GM19351 (cell line): ENCODE results near the gene CALHM2.
A peak's percentile ranks its signal among the peaks of the same experiment; 100 is the strongest.
"Not testable (repeated sequence)": the region's sequence is repeated elsewhere in the genome, so short reads cannot be mapped to it uniquely, and the experiment has no call there.

Experiments used
- ATAC-seq: cut with Tn5 transposase; IDR thresholded peaks from one replicate; pipeline ENCODE4 v1.9.1; 2021; ENCODE audit warnings: mild to moderate bottlenecking, moderate library complexity; ENCODE audit not compliant: unreplicated experiment

Gene CALHM2, protein sequence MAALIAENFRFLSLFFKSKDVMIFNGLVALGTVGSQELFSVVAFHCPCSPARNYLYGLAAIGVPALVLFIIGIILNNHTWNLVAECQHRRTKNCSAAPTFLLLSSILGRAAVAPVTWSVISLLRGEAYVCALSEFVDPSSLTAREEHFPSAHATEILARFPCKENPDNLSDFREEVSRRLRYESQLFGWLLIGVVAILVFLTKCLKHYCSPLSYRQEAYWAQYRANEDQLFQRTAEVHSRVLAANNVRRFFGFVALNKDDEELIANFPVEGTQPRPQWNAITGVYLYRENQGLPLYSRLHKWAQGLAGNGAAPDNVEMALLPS

DNA sequence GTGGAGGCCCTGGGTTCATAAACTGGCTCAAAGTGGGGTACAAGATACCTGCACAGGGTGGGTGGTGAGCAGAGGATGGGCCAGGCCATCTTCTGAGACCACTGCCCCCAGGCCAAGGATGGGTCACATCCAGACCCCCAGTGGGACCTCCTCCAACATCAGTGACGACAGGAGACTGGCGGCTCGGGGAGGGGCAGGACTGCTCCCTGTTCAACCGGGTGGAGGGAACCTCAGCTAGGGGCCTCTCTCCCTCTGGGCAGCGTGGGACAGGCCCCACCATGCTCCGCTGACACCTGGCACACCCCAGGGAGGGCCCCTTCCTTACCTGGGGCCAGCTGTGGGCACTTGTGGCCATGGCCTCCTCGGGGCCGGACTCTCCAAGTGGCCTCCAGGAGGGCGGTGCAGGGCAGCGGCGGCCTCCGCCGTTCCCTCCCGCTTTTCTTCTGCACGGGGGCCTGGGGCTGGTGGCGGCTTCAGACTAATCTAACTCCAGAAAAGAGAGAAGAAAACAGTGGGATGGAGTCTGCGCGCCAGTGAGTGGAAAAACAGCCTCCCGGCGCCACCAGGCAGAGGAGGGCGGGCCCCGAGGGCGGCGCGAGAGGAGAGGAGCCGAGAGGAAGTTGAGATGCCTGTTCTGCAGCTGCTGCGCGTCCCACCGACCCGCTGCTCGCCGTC lies at the start of gene CALHM2:
Gene CALHM2, minus strand, starts transcription at position 540 of the 675 bp plus-strand sequence. CDS start 2,429 bp downstream, outside the sequence.
- peak; percentile 78 for ATAC-seq

DNA sequence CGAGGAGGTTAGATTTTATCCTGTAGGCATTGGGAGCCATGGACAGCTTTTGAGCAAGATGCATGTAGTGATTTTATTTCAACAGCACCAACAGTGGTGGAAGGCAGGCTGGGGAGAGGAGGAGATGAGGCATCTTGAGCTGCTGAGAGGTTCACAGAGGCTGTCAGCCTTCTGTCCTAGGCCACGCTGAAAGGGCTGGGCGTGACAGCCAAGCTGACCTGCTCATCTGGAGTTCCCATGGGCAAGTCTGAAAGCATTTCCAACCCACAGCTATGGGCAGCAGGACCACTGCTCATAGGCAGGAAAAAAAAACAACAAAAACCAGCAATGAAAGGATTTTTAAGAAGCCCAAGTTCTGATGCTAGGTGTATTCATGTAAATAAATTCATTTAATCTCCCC lies 49.0 kb upstream of the CALHM2 start:
- ATAC-seq = no peak

DNA sequence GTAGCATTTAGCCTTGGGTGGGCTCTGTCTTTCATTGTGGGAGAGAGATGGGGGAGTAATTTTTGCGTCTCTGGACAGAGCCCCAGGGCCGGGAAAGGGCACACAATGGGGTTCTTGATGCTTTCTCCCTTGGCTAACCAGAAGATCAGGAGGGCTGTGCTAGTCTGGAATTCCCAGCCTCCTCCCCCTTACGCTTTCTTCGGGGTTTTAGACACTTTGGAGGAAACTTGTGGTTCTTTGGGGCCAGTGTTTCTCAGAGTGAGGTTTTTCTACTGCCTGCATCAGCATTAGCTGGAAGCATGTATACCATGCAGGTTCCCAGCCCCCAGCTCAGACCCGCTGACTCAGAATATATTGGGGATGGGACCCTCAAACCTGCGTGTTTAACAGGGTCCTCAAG lies 48.3 kb upstream of the CALHM2 start:
- ATAC-seq = no peak

DNA sequence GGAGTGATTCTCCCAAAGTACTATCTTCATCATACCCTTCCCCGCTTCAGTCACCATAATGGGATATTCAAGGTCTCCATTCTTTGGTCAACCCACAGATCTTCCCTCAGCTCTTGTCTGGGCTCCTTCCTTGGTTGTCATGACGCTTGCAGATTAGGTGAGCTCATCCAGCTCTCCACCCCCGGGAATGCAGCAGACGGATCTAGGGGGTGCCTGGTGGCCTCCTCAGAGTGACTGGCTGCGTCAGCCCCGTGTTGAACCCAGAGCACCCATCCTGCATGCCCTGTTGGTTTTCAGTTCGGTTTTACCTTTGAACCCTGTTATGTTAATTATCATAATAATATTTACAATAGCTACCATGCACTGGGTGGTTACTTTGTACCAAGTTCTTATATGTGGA lies 47.7 kb upstream of the CALHM2 start:
- no peak for ATAC-seq

DNA sequence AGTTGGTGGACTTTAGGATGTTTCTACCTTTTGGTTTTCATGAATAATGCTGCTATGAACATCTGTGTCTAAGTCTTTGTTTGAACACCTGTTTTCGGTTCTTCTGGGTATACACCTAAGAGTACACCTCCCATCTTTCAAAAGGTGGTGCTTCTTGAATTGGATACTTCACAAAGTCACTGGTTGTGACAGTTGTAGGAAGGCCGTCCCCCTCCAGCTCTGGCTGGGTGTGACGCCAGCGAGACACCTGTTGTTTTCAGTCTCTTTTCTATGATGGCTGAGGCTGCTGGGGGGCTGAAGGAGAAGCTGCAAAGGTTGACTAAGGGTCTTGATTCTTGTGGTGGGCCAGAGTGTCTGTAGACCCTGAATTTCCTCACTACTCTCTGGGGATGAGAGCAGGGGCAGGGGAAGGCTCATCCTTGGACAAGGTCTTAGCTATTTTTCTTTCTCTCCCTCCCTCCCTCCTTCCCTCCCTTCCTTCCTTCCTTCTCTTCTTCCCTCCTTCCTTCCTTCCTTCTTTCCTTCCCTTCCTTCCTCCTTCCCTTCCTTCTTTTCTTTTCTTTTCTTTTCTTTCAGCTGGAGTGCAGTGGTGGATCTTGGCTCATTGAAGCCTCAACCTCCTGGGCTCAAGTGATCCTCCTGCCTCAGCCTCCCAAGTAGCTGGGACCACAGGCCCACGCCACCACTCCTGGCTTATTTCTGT lies 46.9 kb upstream of the CALHM2 start:
- no peak for ATAC-seq

DNA sequence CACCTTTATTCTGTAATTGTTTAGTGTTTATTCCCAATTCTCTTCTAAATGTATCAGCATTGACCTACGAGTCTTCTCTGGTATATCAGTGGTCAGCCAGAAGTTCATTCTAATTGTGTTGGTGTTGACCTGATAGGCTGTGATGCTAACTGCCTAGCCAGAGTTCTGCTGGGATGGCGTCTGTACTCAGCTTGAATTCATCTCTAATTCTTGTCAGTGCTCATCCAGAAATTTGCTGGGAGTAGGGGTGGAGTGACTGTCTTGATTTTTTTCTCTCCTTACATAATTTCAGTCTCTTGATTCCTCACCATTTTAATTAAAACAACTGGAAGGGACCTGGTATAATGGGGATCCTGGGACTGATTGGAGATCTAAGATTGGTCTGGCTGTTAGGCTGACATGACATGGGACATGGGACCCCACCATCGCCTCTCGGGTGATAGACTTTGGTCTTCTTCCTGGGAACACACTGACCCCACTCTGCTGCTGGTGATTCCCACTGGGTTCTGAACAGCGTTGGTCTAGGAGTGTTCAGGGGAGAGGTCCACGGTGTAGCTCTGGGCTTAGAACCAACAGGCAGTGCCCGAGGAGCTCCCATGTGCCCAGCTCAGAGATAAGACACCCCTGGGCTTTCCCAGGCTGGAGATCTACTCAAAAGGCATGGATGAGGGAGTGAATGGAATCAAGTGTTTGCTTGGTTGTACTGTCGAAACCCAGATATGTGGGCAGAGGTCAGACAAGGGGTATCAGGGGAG lies 45.2 kb upstream of the CALHM2 start:
- ATAC-seq = no peak

DNA sequence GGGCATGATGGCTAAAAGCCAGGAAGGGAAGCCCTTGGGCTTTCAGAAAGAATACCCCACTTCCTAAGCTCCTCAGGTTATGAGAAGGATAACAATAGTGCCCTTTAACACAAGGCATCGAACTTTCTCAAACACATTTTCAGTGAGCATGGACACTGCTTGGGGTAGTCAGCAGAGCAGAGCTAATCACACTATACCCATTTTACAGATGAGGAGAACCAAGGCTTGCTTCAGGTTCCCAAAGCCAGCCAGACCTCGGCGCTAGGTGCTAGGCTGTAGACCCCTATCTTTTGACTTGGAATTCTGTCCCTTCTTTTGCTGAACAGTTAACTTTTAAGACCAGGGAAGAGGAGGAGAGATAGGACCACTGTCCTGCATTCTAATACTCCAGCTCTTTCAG lies 43.2 kb upstream of the CALHM2 start:
- ATAC-seq = no peak

DNA sequence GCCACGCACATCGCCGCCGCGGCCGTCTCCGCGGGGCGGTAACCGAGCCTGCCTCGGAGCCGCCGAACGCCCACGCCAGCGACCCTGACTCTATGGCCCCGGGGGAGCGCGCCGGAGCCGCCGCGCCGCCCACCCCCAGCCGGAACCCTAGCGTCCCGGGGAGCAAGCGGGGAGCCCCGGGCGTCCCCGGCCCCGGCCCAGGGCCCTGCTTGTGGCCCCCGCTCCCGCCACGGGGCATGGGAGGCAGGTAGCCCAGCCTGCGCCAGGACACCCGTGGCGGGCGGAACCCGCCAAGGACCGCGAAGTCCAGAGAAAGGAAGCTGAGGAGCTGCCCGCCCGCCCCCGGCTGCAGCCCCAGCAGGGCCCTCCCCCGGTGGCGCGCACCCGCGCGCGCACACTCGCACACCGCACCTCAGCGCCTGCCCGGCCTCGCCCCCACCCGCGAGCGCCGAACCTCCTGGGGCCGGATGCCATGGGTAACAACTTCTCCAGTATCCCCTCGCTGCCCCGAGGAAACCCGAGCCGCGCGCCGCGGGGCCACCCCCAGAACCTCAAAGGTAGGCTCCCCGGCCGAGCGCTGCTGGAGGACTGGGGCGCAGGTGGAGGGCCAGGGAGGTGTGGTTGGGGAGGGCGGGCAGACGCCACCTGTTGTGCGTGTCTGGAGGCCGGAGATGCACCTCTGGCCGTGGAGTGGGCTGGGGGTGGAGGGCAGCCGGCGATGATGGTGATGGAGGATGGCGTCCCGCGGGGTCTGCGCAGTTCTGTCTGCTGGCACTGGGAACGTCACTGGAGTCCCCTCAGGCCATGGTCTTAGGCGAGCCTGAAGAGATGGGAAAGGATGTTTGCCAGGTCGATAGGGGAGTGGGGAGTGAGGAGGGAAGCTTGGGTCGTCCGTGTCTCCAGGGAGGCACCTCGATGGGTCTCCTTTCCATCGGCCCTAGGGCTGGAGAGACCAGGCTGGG lies 42.0 kb upstream of the CALHM2 start:
- no peak for ATAC-seq

DNA sequence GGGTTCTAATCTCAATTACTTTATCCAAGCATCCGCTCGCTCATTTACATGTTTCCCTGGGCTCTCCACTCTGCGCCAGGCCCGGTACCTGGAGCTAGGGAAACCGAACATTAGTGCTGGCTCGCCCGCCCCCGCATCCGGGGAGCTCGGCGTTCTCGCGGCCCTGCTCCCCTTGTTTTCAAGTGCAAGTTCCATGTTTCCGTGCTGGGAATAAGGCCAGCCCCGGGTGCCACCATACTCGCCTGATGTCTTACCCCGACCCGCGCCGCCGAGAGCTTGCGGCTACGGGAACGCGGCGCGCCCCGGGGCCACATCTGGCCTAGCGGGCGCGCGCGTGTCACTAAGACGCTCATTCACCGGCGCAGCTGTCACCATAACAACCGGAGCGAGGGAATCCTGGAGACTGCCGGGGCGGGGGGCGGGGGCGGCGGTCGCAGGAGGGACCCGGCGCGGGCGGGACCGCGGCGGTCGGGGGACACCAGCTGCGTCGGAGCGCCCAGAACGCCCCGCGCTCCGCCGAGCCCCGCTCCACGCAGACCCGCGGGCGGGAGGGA lies 41.3 kb upstream of the CALHM2 start, which contains the start of gene NEURL1:
Gene NEURL1, plus strand, starts transcription at position 344 of the 554 bp plus-strand sequence. CDS start 683 bp downstream, outside the sequence.
- no peak for ATAC-seq

DNA sequence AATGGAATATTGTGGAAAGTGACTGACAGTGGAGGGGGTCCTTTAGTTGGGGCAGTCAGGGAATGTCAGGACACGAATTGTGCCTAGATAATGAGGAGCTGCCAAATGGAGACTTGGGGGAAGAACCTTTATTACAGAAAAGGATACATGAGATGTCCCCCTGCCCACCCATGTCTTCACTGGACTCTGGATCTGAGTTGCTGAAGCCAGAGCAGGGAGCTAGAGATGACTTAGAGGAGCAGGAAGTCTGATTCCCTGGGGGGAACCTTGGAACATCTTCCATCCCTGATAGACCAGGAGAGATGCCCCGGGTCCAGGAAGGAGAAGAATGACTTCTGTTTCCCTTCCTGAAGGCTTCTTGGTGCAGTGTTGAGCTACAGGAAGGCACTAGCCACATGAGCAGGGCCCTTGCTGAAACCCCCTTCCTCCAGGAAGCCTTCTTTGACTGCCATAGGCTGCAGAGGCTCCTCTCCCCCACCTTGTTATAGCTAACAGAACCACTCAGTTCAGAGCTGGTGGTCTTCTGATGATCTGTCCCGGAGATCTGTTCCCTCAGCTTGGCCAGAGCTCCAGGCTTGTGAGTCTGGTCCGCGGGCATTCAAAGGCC lies 40.6 kb upstream of the CALHM2 start:
- no peak for ATAC-seq

DNA sequence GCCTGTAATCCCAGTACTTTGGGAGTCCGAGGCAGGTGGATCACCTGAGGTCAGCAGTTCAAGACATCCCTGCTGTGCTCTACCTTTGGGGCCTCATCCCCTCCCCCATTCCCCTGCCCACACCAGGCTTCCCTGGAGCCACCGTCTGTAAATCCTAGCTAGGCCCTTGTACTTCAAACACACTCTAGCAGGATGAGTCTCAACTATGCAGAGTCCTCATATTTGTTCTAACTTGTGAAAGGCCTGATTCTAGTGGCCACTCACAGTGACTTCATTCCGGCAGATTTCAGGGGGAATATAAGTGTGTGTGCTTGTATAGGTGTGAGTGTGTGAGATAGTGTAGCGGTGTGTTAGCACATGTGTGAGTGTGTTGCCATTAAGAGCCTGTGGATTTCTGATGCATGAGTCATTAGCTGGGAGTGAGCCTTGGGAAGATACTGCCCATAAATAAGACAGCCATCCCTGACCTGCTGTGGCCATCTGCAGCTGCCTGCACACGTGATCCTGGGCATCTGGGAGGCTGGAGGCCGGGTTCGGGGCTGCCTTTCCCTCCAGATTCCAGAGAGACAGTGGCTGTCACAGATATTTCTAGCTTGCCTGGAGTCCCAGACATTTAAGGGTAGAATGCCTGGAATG lies 39.7 kb upstream of the CALHM2 start:
- ATAC-seq = no peak

DNA sequence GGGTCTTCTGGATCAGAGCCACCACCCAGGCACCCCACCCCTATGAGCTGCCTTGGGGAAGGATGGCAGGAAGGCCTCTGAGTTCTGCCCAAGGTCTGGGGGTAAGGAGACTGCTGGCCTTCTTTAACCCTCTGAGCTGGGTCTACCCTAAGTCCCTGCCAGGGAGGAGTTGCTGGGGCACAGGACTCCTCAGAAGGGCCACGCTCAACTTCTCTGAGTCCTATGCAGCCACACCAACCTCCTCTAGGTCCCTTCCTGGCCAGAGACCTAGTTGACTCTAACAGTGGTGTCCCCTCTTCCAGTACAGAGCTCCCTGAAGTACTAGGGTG lies 38.8 kb upstream of the CALHM2 start:
- peak; percentile 29 for ATAC-seq

DNA sequence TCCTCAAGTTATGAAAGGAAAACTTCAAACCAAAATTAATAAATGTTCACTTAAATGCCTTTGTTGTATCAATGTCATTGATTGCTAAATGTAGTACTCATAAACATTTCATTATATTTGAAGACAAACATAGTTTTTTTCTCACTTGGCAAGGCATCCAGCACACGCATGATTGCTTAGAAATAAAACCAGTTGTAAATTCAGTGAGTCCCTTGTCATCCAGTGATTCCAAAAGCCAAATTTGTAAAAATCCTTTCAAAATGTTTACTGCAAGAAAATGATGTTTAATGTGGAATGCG lies 35.2 kb upstream of the CALHM2 start:
- ATAC-seq = no peak

DNA sequence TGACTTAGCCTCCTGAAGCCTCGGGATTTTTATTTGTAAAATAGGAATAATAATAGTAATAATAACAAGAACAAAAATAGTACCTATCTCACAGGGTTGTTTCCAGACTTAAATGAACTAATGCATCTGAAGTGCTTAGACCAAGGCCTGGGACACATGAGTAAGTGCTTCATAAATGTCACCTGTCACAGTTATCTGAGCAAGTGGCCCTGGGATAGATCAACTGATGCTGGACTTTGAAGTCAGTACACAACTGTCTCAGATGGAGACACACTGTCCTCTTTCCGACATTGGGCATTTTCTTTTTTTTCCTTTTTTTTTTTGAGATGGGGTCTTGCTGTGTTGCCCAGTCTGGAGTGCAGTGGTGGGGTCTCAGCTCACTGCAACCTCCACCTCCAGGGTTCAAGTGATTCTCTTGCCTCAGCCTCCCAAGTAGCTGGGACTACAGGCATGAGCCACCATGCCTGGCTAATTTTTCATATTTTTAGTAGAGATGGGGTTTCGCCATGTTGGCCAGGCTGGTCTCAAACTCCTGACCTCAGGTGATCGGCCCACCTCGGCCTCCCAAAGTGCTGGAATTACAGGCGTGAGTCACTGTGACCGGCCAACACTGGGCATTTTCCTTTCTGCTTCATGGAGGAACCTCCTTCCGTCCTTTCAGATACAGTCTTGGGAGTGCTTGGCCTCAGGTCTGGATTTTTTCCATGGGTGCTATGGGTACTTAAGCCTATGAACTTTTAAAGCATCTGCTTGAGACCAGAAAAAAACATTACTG lies 34.7 kb upstream of the CALHM2 start:
- ATAC-seq = not testable (repeated sequence)

DNA sequence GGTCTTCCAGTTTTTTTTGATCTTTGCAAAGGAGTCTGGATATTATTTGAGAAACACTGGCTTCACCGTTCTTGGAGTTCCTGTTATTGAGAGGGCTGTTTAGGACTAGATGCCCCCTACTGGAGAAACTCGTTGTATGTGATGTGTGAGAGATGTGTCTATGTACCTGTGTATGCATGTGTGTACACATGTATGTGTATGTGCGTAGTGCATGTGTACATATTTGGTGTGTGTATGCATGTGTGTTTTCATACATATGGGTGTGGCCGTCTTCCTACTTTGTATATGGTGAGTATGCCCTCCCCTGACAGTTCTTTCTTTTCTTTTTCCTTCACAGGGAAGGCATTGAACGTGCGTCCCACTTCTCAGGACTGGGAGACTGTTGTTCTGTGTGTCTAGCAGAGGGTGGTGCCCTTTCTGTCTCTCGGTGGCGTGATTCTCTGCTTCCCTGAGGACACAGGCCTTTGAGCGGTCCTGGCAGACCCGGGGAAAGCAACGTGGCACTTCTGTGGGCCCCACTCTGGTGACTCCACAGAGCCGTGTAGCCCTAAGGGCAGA lies 29.9 kb upstream of the CALHM2 start:
- peak; percentile 58 for ATAC-seq

DNA sequence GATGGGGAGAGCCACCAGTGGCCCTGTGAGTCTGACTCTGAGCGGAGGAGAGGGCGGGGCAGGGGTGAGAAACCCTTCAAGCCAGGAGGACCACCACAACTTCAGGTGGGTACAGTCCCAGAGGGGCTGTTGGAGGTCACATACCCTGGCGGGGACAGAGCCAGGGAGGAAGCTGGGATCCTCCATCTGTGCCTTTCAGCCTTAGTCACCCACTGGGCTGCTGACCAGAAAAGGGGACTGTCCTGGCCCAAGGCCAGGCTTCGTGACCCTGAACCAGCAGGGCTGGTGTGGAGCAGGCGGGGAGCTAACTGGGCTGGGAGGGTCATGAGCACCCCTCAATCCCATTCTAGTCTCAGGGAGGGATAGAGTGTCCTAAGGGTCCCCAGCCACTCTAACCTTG lies 28.4 kb upstream of the CALHM2 start:
- no peak for ATAC-seq

DNA sequence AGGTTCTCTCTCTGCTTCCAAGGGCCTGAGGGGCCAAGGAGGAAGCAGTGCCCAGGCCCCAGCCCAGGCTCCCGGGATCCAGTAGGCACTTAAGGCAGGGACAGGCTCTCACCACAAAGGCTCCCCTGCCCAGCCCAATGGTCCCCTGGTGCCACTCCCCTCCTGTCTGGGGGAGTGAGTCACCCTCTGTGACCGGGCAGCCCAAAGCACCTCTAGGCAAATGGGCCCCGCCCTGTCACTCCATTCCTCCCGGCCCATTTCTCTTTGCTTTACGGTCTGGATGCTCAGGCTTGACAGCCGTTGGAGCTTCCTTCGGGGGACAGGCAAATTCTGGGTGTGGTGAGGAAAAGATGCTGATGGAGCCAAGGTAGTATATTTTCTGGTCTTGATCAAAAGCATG lies 27.0 kb upstream of the CALHM2 start, which contains the start of gene CALHM3:
Gene CALHM3, minus strand, starts transcription at position 106 of the 400 bp plus-strand sequence. CDS start 208 bp downstream, outside the sequence.
- ATAC-seq = no peak

DNA sequence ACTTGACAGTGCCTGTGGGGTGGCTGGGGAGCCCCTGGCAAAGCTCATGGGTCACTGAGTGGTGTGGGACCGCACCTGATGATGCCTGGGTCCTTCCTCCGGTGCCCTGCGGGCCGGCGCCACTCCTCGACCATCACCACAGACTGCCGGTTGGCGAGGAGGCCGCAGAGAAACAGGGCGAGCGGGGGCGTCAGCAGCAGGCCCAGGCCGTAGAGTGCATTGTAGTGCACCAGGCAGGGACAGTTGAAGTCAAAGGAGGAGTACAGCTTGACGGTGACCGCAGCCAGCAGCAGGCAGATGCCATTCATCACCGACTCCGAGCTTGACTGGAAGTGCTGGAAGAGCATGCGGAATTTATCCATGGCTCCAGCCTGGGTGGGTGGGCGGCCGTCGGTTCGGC lies 26.5 kb upstream of the CALHM2 start:
- ATAC-seq = no peak
